HL-60/S4 treated with retinoic acid at 250 ng/mL for 4 days and 3 days (cell line): ENCODE results near the gene BAIAP3.
"Not testable (repeated sequence)": the region's sequence is repeated elsewhere in the genome, so short reads cannot be mapped to it uniquely, and the experiment has no call there.

ENCODE experiments used
- in situ Hi-C: fragments of 300-500 bp; cut with MboI; formaldehyde crosslinking; loops from 2 replicates; pipeline ENCODE4 v1.7.0; 2022; ENCODE audit warnings: low sequenced_read_pairs

BAIAP3 gene, protein sequence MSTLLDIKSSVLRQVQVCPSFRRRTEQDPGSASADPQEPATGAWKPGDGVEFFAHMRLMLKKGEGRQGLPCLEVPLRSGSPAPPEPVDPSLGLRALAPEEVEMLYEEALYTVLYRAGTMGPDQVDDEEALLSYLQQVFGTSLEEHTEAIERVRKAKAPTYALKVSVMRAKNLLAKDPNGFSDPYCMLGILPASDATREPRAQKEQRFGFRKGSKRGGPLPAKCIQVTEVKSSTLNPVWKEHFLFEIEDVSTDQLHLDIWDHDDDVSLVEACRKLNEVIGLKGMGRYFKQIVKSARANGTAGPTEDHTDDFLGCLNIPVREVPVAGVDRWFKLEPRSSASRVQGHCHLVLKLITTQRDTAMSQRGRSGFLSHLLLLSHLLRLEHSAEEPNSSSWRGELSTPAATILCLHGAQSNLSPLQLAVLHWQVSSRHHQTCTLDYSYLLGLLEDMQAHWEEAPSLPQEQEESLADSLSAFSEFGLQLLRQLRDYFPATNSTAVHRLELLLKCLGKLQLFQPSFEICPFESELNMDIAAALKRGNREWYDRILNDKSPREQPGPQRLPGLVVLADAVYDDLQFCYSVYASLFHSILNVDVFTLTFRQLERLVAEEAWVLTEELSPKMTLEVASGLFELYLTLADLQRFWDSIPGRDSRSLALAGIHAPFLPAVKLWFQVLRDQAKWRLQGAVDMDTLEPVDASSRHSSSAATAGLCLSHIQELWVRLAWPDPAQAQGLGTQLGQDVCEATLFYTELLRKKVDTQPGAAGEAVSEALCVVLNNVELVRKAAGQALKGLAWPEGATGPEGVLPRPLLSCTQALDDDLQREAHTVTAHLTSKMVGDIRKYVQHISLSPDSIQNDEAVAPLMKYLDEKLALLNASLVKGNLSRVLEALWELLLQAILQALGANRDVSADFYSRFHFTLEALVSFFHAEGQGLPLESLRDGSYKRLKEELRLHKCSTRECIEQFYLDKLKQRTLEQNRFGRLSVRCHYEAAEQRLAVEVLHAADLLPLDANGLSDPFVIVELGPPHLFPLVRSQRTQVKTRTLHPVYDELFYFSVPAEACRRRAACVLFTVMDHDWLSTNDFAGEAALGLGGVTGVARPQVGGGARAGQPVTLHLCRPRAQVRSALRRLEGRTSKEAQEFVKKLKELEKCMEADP

DNA sequence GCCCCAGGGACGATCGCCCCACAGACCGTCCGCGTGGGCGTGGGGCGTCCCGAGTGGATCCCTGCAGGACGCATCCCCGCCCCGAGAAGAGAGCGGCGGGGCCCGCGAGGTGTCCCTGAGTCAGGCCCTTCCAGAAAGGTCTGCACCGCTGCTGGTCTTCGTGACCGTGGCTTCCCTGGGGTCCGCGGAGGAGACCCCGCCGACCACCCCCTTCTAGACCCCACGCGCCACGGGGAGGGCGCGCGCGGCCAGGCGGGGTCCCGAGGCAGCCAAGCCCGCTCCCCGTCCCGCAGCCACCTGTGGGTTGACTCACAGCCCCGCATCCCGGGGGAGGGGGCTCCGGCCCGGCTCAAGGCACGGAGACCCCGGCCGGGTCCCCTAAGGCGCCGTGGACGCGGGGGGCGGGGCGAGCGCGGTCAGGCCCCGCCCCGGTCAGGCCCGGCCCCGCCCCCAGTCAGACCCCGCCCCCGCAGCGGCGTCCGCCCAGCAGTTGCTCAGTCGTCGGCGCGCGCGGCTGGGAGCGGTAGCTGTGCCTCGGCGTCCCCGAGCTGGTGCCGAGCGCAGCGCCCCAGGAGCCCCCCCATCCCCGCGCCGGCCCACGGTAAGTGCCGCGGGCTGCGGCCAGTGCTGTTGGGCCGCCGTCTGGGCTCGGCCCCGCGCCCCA is at the start of gene BAIAP3:
TSS of gene BAIAP3 (plus strand) at position 497 of the 664 bp plus-strand sequence. CDS start 4,905 bp downstream, outside the sequence.
- in situ Hi-C loops = no loop called here

DNA sequence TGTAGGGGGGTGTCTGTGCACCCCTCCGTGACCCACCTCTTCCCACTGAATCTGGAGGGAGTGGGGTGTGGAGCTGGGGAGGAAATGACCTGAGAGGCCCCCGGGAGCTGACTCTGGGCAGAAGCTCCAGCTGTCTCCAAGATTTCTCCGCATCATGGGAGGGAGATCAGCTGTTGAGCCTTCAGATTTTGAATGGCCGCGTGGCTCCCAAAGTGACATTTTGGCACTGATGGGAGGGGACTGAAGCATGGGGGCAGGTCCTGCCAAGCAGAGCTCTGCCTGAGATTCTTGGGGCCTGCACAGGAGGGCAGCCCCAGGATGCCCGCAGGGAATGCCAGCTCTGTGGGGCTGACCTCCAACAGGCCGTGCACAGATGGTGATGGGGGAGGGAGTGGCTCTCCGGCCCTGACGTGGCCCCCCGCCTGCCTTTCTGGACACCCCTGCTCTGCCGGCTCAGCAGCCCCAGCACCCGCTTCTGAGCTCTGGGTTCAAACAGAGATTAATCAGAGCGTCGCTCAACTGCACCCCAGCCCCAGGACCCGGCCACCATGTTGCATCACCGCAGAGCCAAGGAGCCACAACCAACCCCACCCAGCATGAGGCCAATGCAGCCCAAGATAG is 49.3 kb upstream of the BAIAP3 start:
- in situ Hi-C loops = no loop called here

DNA sequence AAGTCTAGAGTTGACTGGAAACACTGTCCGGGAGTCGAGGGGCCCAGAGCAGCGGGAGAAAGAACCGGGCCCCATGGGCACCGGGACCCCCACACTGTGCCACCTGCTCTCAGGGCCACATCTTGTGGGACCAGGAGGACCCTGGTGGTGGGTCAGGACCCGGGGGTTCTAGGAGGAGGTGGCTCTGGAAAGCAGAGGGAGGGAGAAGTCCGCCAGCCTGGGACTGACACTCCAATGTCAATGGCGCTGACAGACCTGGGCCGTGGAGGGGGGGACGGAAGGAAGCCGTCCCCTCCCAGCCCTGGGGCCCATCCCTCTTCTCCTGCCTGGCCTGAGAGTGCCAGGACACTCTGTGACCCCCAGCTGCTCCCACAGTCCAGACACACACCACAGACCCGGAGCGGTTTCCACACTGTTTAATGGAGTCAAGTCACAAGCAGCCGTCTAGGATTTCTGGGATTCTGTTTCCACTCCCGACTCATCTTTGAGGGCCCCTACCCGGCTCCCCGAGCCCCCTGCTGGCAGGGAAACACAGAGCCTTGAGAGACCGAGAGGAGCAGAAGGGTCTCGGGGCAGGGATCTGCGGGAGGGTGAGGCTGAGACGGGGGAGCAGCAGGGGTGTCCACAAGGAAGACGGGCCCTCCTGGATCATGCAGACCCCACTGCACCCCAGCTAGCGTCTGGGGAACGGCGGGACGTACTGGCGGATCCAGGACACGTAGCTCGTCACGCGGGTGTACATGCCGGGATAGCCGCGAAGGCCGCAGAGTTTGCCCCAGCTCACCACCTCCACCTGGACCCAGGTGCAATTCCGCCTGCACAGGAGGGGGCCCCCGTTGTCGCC is 47.6 kb upstream of the BAIAP3 start:
- in situ Hi-C loops = no loop called here

DNA sequence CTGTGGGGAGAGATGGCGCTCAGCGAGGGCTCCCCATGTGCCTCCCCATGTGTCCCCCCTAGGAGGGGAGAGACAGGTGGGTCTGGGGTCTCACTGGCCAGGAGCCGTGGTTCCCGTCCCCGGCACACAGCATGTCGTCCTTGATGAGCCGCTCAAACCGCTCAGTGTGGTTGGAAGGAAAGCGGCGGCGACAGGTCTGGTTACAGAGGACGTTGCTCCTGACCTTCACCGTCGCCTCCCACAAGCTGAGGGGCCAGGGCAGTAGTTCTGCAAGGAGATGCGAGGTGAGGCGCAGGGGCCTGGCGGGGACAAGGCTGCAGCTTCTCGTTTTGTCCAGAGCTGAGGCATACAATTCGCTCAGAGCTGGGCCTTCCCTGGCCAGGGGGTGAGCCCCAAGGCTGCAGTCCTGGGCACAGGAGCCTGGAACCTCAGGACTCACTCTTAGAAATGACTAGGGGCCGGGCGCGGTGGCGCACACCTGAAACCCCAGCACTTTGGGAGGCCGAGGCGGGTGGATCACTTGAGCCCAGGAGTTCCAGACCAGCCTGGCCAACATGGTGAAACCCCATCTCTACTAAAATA is 46.8 kb upstream of the BAIAP3 start:
- in situ Hi-C loops = no loop called here

DNA sequence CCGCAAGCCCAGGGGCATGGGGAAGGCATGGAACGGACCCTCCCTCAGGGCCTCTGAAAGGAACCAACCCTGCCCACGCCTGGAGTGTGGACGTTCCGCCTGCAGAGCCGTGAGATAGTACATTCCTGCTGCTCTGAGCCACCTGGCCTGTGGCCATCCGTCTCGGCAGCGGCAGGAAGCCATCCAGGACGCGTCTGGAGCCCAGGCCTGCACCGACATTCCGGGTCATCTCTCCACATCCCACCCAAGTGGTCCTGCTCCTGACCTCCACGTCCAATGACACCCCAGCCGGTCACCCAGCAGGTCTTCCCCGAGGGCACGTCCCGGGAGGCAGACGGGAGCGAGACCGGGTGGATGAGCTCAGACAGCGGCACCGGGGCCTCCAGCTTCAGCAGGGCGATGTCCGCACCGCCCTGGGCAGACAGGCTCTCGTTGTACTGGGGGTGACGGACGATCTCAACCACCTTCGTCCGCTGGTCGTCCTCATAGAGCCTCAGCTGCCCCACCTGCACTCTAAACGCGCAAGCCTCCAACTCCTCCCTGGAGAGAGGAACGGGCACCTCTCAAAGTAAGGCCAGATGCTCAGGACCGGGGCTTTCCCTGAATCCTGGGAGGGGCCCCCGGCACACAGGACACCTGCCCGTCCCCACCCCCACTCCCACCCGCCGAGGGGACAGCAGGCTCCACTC is 45.3 kb upstream of the BAIAP3 start:
- in situ Hi-C loops = no loop called here

DNA sequence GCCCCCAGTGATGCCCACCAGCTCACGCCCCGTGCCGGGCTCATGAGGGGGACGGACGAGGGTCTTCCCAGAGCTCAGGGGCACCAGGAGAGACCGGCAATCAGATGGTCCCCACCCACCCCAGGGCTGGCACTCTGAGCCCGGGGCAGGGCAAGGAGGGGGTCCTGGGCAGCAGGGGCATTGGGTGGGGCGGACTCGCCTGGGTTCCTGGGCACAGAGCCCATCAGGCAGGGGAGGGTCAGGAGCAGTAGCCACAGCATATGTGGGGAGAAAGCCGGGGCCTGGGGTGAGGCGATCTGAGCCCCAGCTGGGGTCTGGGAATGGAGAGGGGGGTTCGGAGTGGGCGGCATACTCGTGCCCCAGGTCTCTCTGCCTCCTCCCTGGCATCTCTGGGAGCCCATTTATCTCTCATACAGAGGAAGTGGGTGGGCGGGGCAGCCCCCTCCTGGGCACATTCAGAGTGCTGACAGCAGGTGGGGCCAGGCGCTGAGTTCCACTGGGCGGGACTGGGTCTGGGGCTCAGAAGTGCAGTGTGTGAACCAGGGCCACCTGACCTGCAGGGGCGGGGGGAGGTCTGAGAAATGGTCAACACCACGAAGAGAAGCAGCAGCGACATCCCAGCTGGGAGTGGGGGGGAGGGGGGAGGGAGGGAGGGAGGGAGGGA is 44.5 kb upstream of the BAIAP3 start:
- in situ Hi-C loops = no loop called here

DNA sequence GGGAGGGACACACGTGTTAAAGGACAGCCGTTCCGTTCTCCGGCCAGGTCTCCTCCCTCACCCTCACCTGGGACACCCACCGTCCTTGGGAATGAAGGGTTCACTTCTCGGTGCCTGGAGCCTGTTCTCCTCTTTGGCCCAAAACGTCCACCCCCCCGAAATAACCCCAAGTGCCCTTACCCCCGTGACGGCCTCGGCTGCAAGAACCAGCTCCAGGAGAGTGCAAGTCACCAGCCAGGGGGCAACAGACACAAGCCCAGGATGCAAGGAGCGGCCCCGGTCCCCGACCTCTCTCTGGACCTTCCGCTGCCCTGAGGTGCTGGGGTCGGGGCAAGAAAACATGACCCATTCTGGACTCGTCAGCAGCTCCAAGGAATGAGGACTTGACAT is 44.0 kb upstream of the BAIAP3 start:
- in situ Hi-C loops = no loop called here

DNA sequence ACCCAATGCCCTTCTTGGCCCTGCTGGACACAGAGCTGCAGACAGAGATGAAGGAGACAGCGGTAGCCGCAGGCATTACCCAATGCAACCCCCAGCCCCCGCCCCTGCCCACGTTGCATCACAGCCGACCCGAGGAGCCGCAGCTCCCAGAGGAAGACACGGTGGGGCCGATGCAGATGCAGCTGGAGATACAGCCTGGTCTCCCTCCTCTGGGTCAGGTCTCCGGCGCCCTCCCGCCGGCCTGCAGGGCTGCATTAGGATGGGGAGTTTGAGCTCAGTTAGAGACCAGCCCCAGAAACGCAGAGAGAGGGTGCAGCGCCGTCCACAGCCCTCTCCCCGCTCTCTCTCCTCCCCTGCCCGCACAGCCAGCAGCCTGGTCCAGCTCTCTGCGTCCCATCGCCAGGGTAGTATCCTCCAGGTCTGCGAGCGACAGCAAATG is 43.4 kb upstream of the BAIAP3 start:
- in situ Hi-C loops = no loop called here

DNA sequence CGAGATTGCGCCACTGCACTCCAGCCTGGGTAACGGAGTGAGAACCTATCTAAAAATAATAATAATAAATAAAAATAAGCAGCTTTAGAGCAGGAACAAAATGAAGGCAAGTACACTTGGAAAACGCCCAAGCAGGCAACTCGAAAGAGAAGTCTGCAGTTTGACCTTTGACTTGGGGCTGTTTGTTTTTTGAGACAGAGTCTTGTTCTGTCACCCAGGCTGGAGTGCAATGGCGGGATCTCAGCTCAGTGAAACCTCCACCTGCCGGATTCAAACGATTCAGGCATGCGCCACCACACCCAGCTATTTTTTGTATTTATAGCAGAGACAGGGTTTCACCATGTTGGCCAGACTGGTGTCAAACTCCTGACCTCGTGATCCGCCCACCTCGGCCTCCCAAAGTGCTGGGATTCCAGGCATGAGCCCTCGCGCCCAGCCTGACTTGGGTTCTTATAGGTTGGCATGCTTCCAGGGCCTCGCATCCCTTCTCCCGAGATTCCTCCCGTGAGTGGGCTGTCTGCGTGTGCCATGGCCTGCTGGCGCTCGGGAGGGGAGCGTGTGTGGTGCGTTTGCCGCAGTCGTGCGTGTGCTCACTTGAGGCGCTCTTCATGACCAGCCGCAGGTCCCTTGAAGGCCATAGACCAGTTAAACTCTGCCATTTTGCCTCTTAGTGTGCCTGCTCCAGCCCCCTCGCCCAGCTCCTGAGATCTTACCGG is 42.4 kb upstream of the BAIAP3 start:
- in situ Hi-C loops = no loop called here

DNA sequence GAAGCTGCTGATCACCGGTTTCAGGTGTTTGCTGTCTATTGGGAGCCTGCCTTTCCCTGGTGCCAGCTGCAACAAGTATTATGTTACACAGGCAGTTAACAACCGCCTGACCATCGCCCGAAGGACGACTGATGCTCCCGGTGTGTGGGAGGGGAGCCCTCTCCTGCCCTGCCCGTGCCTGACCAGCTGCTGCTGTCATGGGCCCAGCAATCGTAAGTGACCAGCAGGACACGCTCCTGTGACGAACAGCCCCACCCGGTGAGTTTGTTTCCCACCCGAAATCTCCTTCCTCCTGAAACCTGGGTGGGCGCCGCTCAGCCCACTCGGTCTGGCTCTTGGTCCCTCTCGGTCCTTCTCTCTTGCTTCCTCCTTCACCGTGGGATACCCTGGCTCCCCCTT is 41.9 kb upstream of the BAIAP3 start:
- in situ Hi-C loops = no loop called here

DNA sequence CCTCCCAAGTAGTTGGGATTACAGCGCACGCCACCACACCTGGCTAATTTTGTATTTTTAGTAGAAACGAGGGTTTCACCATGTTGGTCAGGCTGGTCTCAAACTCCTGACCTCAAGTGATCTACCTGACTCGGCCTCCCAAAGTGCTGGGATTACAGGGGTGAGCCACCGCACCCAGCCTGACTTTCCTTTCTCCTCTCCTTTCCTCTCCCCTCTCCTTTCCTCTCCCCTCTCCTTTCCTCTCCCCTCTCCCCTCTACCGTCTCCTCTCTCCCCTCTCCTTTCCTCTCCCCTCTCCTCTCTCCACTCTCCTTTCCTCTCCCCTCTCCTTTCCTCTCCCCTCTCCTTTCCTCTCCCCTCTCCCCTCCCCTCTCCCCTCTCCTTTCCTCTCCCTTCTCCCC is 41.2 kb upstream of the BAIAP3 start:
- in situ Hi-C loops = not testable (repeated sequence)

DNA sequence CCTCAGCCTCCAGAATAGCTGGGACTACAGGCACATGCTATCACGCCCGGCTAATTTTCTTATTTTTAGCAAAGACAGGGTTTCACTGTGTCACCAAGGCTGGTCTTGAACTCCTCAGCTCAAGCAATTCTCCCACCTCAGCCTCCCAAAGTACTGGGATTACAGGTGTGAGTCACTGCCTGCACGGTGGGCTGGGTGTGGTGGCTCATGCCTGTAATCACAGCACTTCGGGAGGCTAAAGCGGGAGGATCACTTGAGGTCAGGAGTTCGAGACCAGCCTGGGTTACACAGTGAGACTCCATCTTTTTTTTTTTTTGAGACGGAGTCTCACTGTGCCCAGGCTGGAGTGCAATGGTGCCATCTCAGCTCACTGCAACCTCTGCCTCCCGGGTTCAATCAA is 40.6 kb upstream of the BAIAP3 start:
- in situ Hi-C loops = not testable (repeated sequence)

DNA sequence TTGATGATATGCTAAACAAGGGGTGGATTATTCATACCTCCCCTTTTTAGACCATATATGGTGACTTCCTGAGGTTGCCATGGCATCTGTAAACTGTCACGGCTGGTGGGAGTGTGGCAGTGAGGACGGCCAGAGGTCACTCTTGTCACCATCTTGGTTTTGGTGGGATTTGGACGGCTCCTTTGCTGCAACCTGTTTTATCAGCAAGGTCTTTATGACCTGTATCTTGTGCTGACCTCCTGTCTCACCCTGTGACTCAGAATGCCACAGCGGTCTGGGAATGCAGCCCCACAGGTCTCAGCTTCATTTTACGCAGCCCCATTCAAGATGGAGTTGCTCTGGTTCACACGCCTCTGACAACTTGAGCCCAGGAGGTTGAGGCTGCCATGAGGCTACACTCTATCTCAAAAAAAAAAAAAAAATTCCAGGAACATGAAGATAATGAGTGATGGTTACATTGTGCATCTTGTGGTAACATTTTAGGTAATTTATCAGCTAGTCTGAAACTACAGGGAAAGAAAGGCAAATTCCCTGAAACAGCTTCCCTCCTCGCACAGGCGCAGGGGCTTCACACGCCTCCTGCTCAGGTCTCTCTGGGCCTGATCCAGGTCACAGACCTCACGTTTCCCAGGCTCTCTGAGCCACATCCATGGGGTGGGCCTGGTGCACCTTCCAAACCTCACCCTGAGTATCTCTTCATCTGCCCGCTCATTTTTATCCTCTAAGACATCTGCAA is 39.4 kb upstream of the BAIAP3 start:
- in situ Hi-C loops = no loop called here

DNA sequence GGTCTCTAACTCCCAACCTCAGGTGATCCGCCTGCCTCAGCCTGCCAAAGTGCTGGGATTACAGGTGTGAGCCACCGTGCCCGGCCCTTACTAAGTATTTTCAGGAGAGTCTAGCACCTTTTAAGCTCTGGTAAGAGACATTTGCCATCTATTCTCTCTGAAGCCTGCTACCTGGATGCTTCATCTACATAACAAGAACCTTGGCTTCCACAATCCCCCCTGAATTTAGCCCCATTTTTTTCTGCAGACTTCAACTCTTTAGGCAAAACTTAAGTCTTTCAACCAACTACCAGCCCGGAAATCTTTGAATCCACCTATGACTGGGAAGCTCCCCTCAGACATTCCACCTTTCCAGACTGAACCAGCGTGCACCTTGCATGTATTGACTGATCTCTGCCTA is 38.0 kb upstream of the BAIAP3 start:
- in situ Hi-C loops = no loop called here

DNA sequence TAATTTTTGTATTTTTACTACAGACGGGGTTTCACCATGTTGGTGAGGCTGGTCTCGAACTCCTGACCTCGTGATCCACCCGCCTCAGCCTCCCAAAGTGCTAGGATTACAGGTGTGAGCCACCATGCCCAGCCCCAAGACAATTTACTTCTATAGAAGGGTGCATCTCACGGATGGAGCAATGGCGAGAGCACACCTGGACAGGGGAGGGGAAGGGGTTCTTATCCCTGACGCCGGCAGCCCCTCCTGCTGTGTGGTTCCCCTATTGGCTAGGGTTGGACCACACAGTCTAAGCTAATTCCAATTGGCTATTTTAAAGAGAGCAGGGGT is 36.8 kb upstream of the BAIAP3 start:
- in situ Hi-C loops = not testable (repeated sequence)

DNA sequence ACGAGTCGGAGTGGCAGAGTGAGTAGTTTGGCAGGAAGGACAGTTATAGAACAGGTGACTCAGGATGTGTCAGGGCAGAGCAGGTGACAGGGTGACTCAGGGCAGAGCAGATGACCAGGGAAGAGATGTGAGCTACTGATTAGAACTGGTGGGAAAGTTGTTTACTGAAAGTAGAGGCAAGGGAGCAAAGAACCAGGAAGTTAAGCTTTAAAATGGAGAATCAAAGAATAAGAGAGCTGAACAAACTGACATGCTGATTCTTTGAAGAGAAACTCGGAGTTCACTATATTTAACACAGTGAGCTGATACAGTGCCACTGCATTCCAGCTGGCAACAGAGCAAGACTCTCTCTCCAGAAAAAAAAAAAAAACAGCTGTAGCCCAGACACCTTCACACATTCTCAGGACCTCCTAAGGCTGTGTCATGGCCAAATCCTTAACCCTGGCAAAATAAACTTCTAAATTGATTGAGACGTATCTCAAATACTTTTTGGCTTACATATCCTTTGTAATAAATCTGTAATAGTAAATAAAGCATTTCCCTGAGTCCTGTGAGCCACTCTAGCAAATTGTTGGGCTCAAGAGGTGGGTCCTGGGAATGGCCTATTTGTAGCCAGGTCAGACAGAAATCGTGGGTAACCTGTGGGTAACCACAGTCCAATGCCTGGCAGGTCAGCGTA is 36.3 kb upstream of the BAIAP3 start:
- in situ Hi-C loops = no loop called here
